ENCODE measurements around the gene TRIP10. TPM values are rescaled to one million over a fixed set of nuclear protein-coding genes. Genes with fewer than 3 reads are reported as not detected.

The TRIP10 gene
- total and polyA plus RNA-seq, 8 donors: 30.1 to 111 (median 66.8) TPM

GRCh38 chr19:6765738-6766356 lies 26.4 kb downstream of the TRIP10 start:
- Histone ChIP-seq H3K4me1 (peaks cover 0 to 30% (median 28%) of the 10 kb centered on the region in 4 donors), H3K4me3 (peak overlapping the region; percentile 43 to 58 (median 50)), H3K27ac (peak overlapping the region; percentile 81 to 91 (median 87)), H3K27me3 (peaks cover 0 to 33% (median 0%) of the 10 kb centered on the region in 3 donors), H3K36me3 (peaks cover 0 to 16% (median 6%) of the 10 kb centered on the region in 4 donors), H3K9me3 (no peaks in the 10 kb centered on the region)
- WGBS, 5 donors: 12 to 34% (median 22%) methylated on average over 5 to 8 of the region's 8 CpGs
- peak; percentile 97 for DNase-seq
- intact Hi-C loops (cut with DNase I; ENCODE audit: low total_unique reads): no loop called here
- peak in 2 of 4 donors; percentile 45 to 68 for TF ChIP-seq POLR2A (IDR thresholded peaks at IDR 0.05)
- TF ChIP-seq EP300 (IDR thresholded peaks at IDR 0.05): no peak
- TF ChIP-seq CTCF (IDR thresholded peaks at IDR 0.05): peak in 1 of 7 experiments; percentile 17
- TF ChIP-seq POLR2AphosphoS5 (IDR thresholded peaks at IDR 0.05): peak; percentile 31 to 96 (median 93)

- no peaks in the 10 kb centered on the region for H3K9me3 ChIP-seq
- peaks cover 0 to 33% (median 0%) of the 10 kb centered on the region in 3 donors for H3K27me3 ChIP-seq
- intact Hi-C loops (cut with DNase I; ENCODE audit: low total_unique reads): no loop called here
- peak overlapping the region; percentile 81 to 91 (median 87) for H3K27ac ChIP-seq
- H3K4me3 ChIP-seq: peak overlapping the region; percentile 43 to 58 (median 50)
- DNase-seq: peak in 1 of 2 donors; percentile 52
- H3K4me1 ChIP-seq: peaks cover 0 to 30% (median 28%) of the 10 kb centered on the region in 4 donors
- peaks cover 0 to 10% (median 4%) of the 10 kb centered on the region in 4 donors for H3K36me3 ChIP-seq
- TF ChIP-seq POLR2A (IDR thresholded peaks at IDR 0.05) (no peak), EP300 (IDR thresholded peaks at IDR 0.05) (no peak)
- WGBS, 5 donors: 15 to 28% (median 19%) methylated on average over 16 of the region's 16 CpGs
These were observed 27.0 kb downstream of the TRIP10 start for GRCh38 chr19:6766357-6767080.

GRCh38 chr19:6767081-6767356 lies 27.5 kb downstream of the TRIP10 start:
- Histone ChIP-seq H3K4me3 (peak overlapping the region; percentile 43 to 58 (median 50)), H3K27ac (peak overlapping the region; percentile 81 to 91 (median 87)), H3K4me1 (peaks cover 0 to 31% (median 28%) of the 10 kb centered on the region in 4 donors), H3K9me3 (no peaks in the 10 kb centered on the region), H3K27me3 (peaks cover 0 to 33% (median 0%) of the 10 kb centered on the region in 3 donors), H3K36me3 (peaks cover 0 to 8% (median 3%) of the 10 kb centered on the region in 4 donors)
- DNase-seq: peak in 1 of 2 donors; percentile 82
- TF ChIP-seq POLR2A (IDR thresholded peaks at IDR 0.05) (no peak), CTCF (IDR thresholded peaks at IDR 0.05) (no peak), EP300 (IDR thresholded peaks at IDR 0.05) (no peak), POLR2AphosphoS5 (IDR thresholded peaks at IDR 0.05) (no peak)
- intact Hi-C loops (cut with DNase I; ENCODE audit: low total_unique reads): no loop called here
- WGBS, 5 donors: 0 to 8% (median 1%) methylated on average over 8 to 15 of the region's 15 CpGs

- peaks cover 0 to 33% (median 0%) of the 10 kb centered on the region in 3 donors for H3K27me3 ChIP-seq
- H3K36me3 ChIP-seq: peaks cover 0 to 8% (median 2%) of the 10 kb centered on the region in 4 donors
- WGBS, 5 donors: 2 to 3% (median 3%) methylated on average over 33 to 47 of the region's 47 CpGs
- H3K27ac ChIP-seq: peak within 1 kb of the TSS; percentile 81 to 91 (median 87)
- no peaks in the 10 kb centered on the region for H3K9me3 ChIP-seq
- DNase-seq: peak; percentile 96
- intact Hi-C loops (cut with DNase I; ENCODE audit: low total_unique reads): no loop called here
- TF ChIP-seq POLR2A (IDR thresholded peaks at IDR 0.05) (peak in 2 of 4 donors; percentile 19 to 81), POLR2AphosphoS5 (IDR thresholded peaks at IDR 0.05) (peak in 2 of 3 donors; percentile 77 to 88), EP300 (IDR thresholded peaks at IDR 0.05) (no peak), CTCF (IDR thresholded peaks at IDR 0.05) (peak in 2 of 7 experiments; percentile 13 to 29)
- H3K4me1 ChIP-seq: peaks cover 0 to 33% (median 28%) of the 10 kb centered on the region in 4 donors
- peak within 1 kb of the TSS; percentile 43 to 58 (median 50) for H3K4me3 ChIP-seq
These were observed 28.1 kb downstream of the TRIP10 start, which contains the start of gene SH2D3A for GRCh38 chr19:6767357-6768235. Gene SH2D3A, minus strand, starts transcription at chr19:6767435. Its CDS starts 3,687 bp downstream, at chr19:6763748.
